ENCODE data around the gene NFU1.
"Not testable (repeated sequence)": the region's sequence is repeated elsewhere in the genome, so short reads cannot be mapped to it uniquely, and the experiment has no call there.

NFU1 gene

GRCh38 chr2:69387770-69388481 lies 49.3 kb downstream of the NFU1 start:
- no peak for DNase-seq (ENCODE audit: low read depth in 2 of 2)

GRCh38 chr2:69386789-69387734 lies 50.2 kb downstream of the NFU1 start, which contains the start of gene GFPT1:
Gene GFPT1 (minus strand): TSS chr2:69387227. CDS start chr2:69387071, 156 bp downstream.
- peak; percentile 89 to 92 for DNase-seq (ENCODE audit: low read depth in 2 of 2)

- no peak for DNase-seq (ENCODE audit: low read depth in 2 of 2)
Measured at GRCh38 chr2:69386360-69386759, 50.9 kb downstream of the NFU1 start.

GRCh38 chr2:69385443-69386151 lies 51.6 kb downstream of the NFU1 start:
- DNase-seq (ENCODE audit: low read depth in 2 of 2): no peak

GRCh38 chr2:69384618-69385081 lies 52.6 kb downstream of the NFU1 start:
- DNase-seq (ENCODE audit: low read depth in 2 of 2): no peak

- DNase-seq (ENCODE audit: low read depth in 2 of 2): no peak
Measured at GRCh38 chr2:69383176-69383812, 53.9 kb downstream of the NFU1 start.

- no peak for DNase-seq (ENCODE audit: low read depth in 2 of 2)
Measured at GRCh38 chr2:69382547-69382946, 54.7 kb downstream of the NFU1 start.

- no peak for DNase-seq (ENCODE audit: low read depth in 2 of 2)
Measured at GRCh38 chr2:69381337-69381737, 55.9 kb downstream of the NFU1 start.

GRCh38 chr2:69380072-69380917 lies 56.9 kb downstream of the NFU1 start:
- DNase-seq (ENCODE audit: low read depth in 2 of 2): no peak

- no peak for DNase-seq (ENCODE audit: low read depth in 2 of 2)
Measured at GRCh38 chr2:69376403-69376802, 60.8 kb downstream of the NFU1 start.

- DNase-seq (ENCODE audit: low read depth in 2 of 2): no peak
Measured at GRCh38 chr2:69375494-69376353, 61.5 kb downstream of the NFU1 start.

- DNase-seq (ENCODE audit: low read depth in 2 of 2): no peak
Measured at GRCh38 chr2:69372767-69373166, 64.5 kb downstream of the NFU1 start.

GRCh38 chr2:69369802-69370201 lies 67.4 kb downstream of the NFU1 start:
- DNase-seq (ENCODE audit: low read depth in 2 of 2): no peak

- no peak for DNase-seq (ENCODE audit: low read depth in 2 of 2)
Measured at GRCh38 chr2:69368588-69368987, 68.6 kb downstream of the NFU1 start.

- no peak for DNase-seq (ENCODE audit: low read depth in 2 of 2)
Measured at GRCh38 chr2:69359371-69359770, 77.9 kb downstream of the NFU1 start.

- no peak for DNase-seq (ENCODE audit: low read depth in 2 of 2)
Measured at GRCh38 chr2:69358914-69359313, 78.3 kb downstream of the NFU1 start.

- no peak for DNase-seq (ENCODE audit: low read depth in 2 of 2)
Measured at GRCh38 chr2:69356471-69356870, 80.8 kb downstream of the NFU1 start.

- not testable (repeated sequence) for DNase-seq (ENCODE audit: low read depth in 2 of 2)
Measured at GRCh38 chr2:69354976-69355375, 82.3 kb downstream of the NFU1 start.

GRCh38 chr2:69353360-69353759 lies 83.9 kb downstream of the NFU1 start:
- no peak for DNase-seq (ENCODE audit: low read depth in 2 of 2)

GRCh38 chr2:69348781-69349180 lies 88.5 kb downstream of the NFU1 start:
- DNase-seq (ENCODE audit: low read depth in 2 of 2): no peak

Measured in stimulated activated CD4-positive, alpha-beta T cell treated with anti-CD3 and anti-CD28 coated beads, Interleukin-4, amount 100 ng/mL, for 48 hours (primary cell).